ENCODE results near the gene DHRSX.
"Not testable (repeated sequence)": the region's sequence is repeated elsewhere in the genome, so short reads cannot be mapped to it uniquely, and the experiment has no call there.

Gene DHRSX

DNA sequence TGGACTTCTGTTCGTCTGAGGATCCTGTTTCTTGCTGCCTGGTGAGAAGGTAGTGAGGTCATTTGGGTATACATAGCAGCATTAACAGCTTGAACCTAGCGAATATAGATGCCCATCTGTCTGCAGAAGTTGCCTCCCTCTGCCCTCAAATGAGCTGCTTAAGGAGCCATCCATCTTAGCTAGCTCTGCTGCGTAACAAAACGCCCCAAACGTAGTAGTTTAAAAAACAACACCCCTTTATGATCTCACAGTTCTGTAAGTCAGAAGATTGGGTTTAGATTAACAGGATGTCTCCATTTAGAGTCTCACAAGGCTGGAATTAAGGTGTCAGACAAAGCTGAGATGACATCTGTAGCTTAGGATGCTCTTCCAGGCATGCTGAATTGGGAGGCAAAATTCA lies 185.3 kb downstream of the DHRSX start:
- DNase-seq (ENCODE audit: low spot score), result no peak

DNA sequence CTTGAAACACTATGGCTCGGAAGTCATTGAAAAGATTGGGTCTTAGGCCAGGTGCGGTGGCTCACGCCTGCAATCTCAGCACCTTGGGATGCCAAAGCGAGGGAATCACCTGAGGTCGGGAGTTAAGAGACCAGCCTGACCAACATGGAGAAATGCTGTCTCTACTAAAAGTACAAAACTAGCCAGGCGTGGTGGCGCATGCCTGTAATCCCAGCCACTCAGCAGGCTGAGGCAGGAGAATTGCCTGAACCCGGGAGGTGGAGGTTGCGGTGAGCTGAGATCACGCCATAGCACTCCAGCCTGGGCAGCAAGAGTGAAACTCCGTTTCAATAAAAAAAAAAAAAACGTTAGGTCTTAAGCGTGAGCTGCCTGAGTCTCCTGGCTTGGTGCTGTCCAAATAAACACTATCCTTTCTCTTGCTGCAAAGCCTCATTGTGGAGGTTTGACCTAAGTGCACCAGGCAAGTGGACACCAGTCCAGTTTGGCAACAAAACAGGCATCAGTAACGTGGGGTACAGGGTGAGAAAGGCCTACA lies 185.9 kb downstream of the DHRSX start:
- DNase-seq (ENCODE audit: low spot score), result no peak

DNA sequence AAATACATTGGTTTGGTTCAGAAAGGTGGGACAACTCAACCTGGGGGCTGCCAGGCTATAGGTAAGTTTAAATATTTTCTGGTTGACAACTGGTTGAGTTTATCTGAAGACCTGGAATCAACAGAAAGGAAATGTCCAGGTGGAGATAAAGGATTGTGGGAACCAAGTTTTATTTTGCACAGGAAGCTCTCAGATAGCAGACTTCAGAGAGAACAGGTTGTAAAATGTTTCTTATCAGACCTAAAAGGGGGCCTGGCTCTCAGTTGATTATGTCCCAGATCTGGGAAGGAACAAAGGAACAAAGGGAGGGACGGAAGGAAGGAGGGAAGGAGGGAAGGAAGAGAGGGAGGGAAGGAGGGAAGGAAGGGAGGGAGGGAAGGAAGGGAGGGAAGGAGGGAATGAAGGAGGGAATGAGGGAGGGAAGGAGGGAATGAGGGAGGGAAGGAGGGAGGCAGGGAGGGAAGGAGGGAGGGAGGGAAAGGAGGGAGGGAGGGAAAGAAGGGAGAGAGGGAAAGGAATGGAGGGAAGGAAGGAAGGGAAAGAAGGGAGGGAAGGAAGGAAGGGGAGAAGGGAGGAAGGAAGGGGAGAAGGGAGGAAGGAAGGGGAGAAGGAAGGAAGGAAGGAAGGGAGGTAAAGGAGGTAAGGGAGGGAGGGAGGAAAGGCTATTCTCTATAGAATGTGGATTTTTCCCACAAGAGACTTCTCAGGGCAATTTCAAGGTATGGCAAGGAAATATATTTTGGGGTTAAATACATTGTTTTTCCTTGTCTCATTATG lies 186.7 kb downstream of the DHRSX start:
- DNase-seq (ENCODE audit: low spot score), result no peak

- DNase-seq (ENCODE audit: low spot score), result not testable (repeated sequence)
These were observed 188.7 kb downstream of the DHRSX start for GRCh38 chrX:2312061-2312591.

- DNase-seq (ENCODE audit: low spot score), result no peak
These were observed 189.3 kb downstream of the DHRSX start for GRCh38 chrX:2311501-2311900.

- DNase-seq (ENCODE audit: low spot score), result no peak
These were observed 198.9 kb downstream of the DHRSX start for GRCh38 chrX:2301901-2302300.

- no peak for DNase-seq (ENCODE audit: low spot score)
These were observed 200.9 kb downstream of the DHRSX start for GRCh38 chrX:2299871-2300270.

DNA sequence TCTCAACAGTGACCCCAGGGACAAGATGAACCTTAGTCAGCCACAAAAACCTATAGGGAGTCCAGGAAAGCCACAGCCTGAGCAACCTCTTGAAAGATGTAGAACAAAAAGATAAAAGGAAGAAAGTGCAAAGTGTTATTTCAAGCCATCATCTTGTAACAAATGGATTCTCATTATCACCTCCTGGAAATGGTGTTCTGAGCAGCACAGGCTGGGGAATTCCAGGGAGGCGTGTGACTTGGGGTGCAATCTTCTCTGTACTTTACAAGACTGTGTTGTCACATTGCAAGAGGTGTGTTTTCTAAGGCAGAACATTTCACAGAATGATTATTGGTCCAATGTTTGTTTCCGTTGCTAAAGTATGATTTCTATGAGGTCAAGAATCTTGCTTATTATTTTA lies 214.0 kb downstream of the DHRSX start:
- DNase-seq (ENCODE audit: low spot score), result no peak

DNA sequence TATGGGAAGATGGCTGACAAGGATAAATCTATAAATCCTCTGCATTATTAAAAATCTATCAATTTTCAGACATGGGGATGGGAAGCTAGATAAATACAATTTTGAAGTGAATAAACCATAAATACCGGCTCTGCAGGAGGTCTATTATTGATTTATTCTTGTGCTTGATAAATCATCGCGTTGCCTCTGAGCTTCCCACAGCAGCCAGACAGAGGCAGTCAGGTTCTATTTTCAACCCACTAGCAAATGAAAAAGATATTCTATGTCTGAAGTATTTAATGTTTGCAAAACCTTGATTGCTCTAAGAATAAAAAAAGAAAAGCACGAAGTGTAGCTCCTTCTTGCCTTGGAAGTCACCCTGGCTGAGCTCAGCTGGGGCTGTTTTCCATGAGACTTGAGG lies 216.2 kb downstream of the DHRSX start:
- no peak for DNase-seq (ENCODE audit: low spot score)

- DNase-seq (ENCODE audit: low spot score), result no peak
These were observed 216.6 kb downstream of the DHRSX start for GRCh38 chrX:2284133-2284532.

GRCh38 chrX:2283111-2283859 lies 217.5 kb downstream of the DHRSX start:
- DNase-seq (ENCODE audit: low spot score), result no peak

GRCh38 chrX:2282490-2283090 lies 218.2 kb downstream of the DHRSX start:
- no peak for DNase-seq (ENCODE audit: low spot score)

- no peak for DNase-seq (ENCODE audit: low spot score)
These were observed 228.4 kb downstream of the DHRSX start for GRCh38 chrX:2272337-2272736.

DNA sequence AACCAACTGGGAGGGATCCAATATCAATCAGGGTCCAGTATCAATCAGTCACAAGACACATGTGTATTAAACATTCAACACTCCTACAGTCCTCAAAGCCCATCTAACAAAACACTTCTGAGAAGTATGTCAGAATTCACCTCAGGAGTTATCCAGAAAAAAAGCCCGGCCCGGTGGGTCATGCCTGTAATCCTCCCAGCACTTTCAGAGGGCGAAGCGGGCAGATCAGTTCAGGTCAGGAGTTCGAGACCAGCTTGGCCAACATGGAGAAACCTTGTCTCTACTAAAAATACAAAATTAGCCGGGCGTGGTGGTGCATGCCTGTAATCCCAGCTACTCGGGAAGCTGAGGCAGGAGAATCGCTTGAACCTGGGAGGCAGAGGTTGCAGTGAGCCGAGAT lies 229.2 kb downstream of the DHRSX start:
- DNase-seq (ENCODE audit: low spot score), result not testable (repeated sequence)

GRCh38 chrX:2270783-2271182 lies 230.0 kb downstream of the DHRSX start:
- not testable (repeated sequence) for DNase-seq (ENCODE audit: low spot score)

DNA sequence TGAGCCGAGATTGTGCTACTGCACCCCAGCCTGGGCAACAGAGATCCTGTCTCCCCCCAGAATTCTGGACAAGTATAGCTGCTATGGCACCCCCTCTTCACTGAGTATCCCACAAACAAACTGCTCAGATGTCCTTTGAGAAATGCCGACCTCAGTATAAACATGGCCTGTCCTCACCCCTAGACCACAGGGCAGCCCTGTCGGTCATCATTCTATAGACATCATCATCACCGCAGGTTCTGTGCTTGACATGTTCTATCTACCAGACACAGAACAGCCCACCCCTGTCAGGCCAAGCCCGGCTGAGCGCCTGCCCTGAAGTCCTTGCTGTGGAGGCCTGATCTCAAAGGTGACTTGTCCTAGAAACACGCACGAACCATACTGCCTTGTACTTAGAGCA lies 232.9 kb downstream of the DHRSX start:
- no peak for DNase-seq (ENCODE audit: low spot score)

DNA sequence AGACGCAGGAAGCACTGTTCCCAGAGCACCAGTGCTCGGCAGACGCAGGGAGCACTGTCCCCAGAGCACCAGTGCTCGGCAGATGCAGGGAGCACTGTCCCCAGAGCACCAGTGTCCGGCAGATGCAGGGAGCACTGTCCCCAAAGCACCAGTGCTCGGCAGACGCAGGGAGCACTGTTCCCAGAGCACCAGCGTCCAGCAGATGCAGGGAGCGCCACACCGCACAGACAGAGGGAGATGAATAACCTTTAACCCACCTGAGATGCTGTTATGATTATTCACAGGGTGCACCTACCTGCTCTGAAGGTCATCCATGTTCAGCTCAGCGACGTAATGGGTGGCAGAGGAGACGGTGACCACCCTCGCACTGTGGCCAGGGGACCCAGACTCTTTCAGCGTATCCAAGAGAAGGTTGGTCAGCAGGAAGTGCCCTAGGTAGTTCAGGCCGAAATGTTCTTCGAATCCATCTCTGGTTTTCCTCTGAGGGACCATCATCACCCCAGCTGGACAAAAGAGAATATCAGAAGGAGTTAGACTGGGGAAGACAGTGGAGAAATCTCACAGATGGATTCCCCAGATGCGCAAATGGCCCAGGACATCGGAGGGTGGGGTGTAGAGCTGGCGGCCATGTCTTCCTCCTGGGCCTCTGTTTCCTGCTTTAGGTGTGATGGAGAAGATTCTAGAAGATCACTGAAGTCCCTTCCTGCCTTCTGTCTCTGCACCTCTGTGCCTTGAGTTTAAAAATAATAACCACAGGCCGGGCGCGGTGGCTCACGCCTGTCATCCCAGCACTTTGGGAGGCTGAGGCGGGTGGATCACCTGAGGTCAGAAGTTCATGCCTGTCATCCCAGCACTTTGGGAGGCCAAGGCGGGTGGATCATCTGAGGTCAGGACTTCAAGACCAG lies 234.1 kb downstream of the DHRSX start:
- no peak for DNase-seq (ENCODE audit: low spot score)

- DNase-seq (ENCODE audit: low spot score), result not testable (repeated sequence)
These were observed 234.9 kb downstream of the DHRSX start for GRCh38 chrX:2265658-2266444.

DNA sequence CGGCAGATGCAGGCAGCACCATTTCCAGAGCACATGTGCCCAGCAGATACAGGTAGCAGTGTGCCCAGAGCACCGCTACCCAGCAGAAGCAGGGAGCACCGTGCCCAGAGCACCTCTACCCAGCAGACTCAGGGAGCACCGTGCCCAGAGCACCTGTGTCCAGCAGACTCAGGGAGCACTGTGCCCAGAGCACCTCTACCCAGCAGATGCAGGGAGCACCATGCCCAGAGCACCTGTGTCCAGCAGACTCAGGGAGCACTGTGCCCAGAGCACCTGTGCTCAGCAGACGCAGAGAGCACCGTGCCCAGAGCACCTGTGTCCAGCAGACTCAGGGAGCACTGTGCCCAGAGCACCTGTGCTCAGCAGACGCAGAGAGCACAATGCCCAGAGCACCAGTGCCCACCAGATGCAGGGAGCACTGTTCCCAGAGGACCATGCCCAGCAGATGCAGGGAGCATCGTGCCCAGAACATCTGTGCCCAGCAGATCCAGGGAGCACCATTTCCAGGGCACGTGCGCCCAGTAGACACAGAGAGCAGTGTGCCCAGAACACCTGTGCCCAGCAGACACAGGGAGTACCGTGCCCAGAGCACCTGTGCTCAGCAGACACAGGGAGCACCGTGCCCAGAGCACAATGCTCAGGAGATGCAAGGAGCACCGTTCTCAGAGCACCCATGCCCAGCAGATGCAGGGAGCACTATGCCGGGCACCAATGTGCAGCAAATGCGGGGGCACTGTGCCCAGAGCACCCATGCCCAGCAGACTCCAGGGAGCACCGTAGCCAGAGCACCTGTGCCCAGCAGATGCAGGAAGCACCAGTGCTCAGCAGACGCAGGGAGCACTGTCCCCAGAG lies 236.4 kb downstream of the DHRSX start:
- DNase-seq (ENCODE audit: low spot score), result no peak

GRCh38 chrX:2263203-2263602 lies 237.6 kb downstream of the DHRSX start:
- DNase-seq (ENCODE audit: low spot score), result no peak

Data from GM03348 (cell line).